ENCODE results near the gene JUN. TPM values are rescaled to one million over a fixed set of nuclear protein-coding genes. Genes with fewer than 3 reads are reported as not detected.
"Not testable (repeated sequence)": the region's sequence is repeated elsewhere in the genome, so short reads cannot be mapped to it uniquely, and the experiment has no call there.

The JUN gene
- polyA plus RNA-seq, 1 of the 3 experiments (the other 2 are of a cell fraction), result 66.5 TPM

DNA sequence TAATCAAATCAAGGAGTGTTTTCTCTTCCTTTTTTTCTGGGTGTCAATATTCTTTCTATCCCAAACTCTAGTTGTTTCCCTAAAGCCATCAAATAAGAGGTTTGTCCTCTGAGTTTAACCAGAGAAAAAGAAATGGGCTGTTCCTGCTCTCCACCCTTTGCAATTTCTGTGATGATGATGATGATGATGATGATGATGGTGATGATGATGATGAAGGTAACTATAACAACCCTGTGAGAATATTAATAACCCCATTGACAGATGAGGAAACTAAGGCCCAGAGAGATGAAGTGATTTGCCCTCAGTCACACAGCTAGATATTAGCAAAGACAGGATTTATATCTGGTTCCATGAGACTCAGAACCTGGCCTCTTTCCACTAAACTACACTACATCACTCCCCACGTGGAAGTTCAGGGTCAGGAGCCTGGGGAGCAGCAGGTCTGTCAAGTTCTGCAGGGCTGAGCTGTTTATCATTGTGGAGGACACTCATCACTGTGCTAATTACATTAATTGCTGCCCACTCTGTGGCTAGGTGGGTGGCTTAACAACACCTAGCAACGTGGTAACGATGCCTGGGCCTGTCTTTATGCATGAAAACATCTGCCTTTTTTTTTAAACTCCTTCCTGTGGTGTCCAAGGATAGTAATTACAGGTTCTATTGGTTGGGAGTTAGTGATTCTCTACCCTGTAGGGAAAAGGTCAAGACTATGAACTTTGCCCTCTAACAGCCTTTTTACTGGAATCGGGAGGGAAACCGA, 19.0 kb upstream of the JUN start:
- Histone ChIP-seq H3K4me2 (no peak overlapping the region), H3K9me3 (no peaks in the 10 kb centered on the region), H4K20me1 (ENCODE audit: insufficient read depth) (no peaks in the 10 kb centered on the region), H2AFZ (ENCODE audit: low read depth) (no peak overlapping the region), H3K27me3 (ENCODE audit: insufficient read depth) (no peaks in the 10 kb centered on the region), H3K4me3 (ENCODE audit: low read depth in 2 of 2, low read length in 1 of 2) (no peak overlapping the region), H3K36me3 (replicated peaks in 1 of 2; ENCODE audit: control insufficient read depth in 1 of 2, insufficient read depth in 2 of 2, low read length in 1 of 2) (no peaks in the 10 kb centered on the region), H3K4me1 (ENCODE audit: control insufficient read depth in 1 of 2, insufficient read depth in 2 of 2, low read depth in 1 of 2, low read length in 1 of 2) (no peaks in the 10 kb centered on the region), H3F3A (replicated peaks; ENCODE audit: insufficient read depth) (no peaks in the 10 kb centered on the region), H3K9me2 (no peaks in the 10 kb centered on the region), H3K9ac (no peak overlapping the region), H3K27ac (ENCODE audit: low read depth in 2 of 2, low read length in 1 of 2) (no peak overlapping the region), H3K79me2 (ENCODE audit: insufficient read depth) (no peaks in the 10 kb centered on the region)
- CTCF ChIA-PET, result no interaction called here
- DNase-seq, result no peak
- 90% methylated on average over 5 of the region's 5 CpGs for WGBS (ENCODE audit: low lambda C conversion rate)
- TF ChIP-seq SMC3 (IDR thresholded peaks at IDR 0.05; ENCODE audit: low read depth, low read length) (no peak), IRF3 (IDR thresholded peaks at IDR 0.05; ENCODE audit: low read depth, low read length) (no peak), POLR2AphosphoS5 (IDR thresholded peaks at IDR 0.05; ENCODE audit: low read depth, low read length) (no peak), FOSL2 (IDR thresholded peaks at IDR 0.05; ENCODE audit: borderline replicate concordance, low read depth) (no peak), NRF1 (IDR thresholded peaks at IDR 0.05; ENCODE audit: low read depth, low read length) (no peak), RXRA (IDR thresholded peaks at IDR 0.05; ENCODE audit: borderline replicate concordance, low read depth) (no peak)
- TF ChIP-seq, protein P1, sequence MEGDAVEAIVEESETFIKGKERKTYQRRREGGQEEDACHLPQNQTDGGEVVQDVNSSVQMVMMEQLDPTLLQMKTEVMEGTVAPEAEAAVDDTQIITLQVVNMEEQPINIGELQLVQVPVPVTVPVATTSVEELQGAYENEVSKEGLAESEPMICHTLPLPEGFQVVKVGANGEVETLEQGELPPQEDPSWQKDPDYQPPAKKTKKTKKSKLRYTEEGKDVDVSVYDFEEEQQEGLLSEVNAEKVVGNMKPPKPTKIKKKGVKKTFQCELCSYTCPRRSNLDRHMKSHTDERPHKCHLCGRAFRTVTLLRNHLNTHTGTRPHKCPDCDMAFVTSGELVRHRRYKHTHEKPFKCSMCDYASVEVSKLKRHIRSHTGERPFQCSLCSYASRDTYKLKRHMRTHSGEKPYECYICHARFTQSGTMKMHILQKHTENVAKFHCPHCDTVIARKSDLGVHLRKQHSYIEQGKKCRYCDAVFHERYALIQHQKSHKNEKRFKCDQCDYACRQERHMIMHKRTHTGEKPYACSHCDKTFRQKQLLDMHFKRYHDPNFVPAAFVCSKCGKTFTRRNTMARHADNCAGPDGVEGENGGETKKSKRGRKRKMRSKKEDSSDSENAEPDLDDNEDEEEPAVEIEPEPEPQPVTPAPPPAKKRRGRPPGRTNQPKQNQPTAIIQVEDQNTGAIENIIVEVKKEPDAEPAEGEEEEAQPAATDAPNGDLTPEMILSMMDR (IDR thresholded peaks at IDR 0.05), result no peak
- POLR2A ChIA-PET, result no interaction called here

GRCh38 chr1:58801286-58801685, 17.4 kb upstream of the JUN start:
- 94% methylated on average over 1 of the region's 1 CpG for WGBS (ENCODE audit: low lambda C conversion rate)
- POLR2A ChIA-PET; H3F3A ChIP-seq (replicated peaks; ENCODE audit: insufficient read depth); H3K4me3 ChIP-seq (ENCODE audit: low read depth in 2 of 2, low read length in 1 of 2); H4K20me1 ChIP-seq (ENCODE audit: insufficient read depth); H3K36me3 ChIP-seq (replicated peaks in 1 of 2; ENCODE audit: control insufficient read depth in 1 of 2, insufficient read depth in 2 of 2, low read length in 1 of 2); H3K9me3 ChIP-seq; H3K9ac ChIP-seq; H3K4me1 ChIP-seq (ENCODE audit: control insufficient read depth in 1 of 2, insufficient read depth in 2 of 2, low read depth in 1 of 2, low read length in 1 of 2); DNase-seq; H3K4me2 ChIP-seq; H3K27me3 ChIP-seq (ENCODE audit: insufficient read depth); H3K9me2 ChIP-seq; H2AFZ ChIP-seq (ENCODE audit: low read depth); H3K27ac ChIP-seq (ENCODE audit: low read depth in 2 of 2, low read length in 1 of 2); H3K79me2 ChIP-seq (ENCODE audit: insufficient read depth): not testable (repeated sequence)
- CTCF ChIA-PET, result interaction anchor here (0.8 kb wide), 1 partner anchor 16 kb away, joined by 5 read pairs; no protein-coding TSS in a partner anchor

GRCh38 chr1:58799650-58800049, 15.8 kb upstream of the JUN start:
- Histone ChIP-seq H3K27ac (ENCODE audit: low read depth in 2 of 2, low read length in 1 of 2) (no peak overlapping the region), H3K4me3 (ENCODE audit: low read depth in 2 of 2, low read length in 1 of 2) (no peak overlapping the region), H3K79me2 (ENCODE audit: insufficient read depth) (no peaks in the 10 kb centered on the region), H4K20me1 (ENCODE audit: insufficient read depth) (no peaks in the 10 kb centered on the region), H2AFZ (ENCODE audit: low read depth) (no peak overlapping the region), H3K36me3 (replicated peaks in 1 of 2; ENCODE audit: control insufficient read depth in 1 of 2, insufficient read depth in 2 of 2, low read length in 1 of 2) (no peaks in the 10 kb centered on the region), H3K9me2 (no peaks in the 10 kb centered on the region), H3K4me1 (ENCODE audit: control insufficient read depth in 1 of 2, insufficient read depth in 2 of 2, low read depth in 1 of 2, low read length in 1 of 2) (no peaks in the 10 kb centered on the region), H3K9me3 (no peaks in the 10 kb centered on the region), H3K4me2 (no peak overlapping the region), H3K9ac (no peak overlapping the region), H3K27me3 (ENCODE audit: insufficient read depth) (no peaks in the 10 kb centered on the region), H3F3A (replicated peaks; ENCODE audit: insufficient read depth) (no peaks in the 10 kb centered on the region)
- ChIA-PET CTCF (no interaction called here), POLR2A (no interaction called here)
- no peak for DNase-seq
- 94% methylated on average over 1 of the region's 1 CpG for WGBS (ENCODE audit: low lambda C conversion rate)
- TF ChIP-seq ELF1 (IDR thresholded peaks at IDR 0.05) (no peak), EZH2phosphoT487 (IDR thresholded peaks at IDR 0.05; ENCODE audit: borderline replicate concordance, low read depth) (no peak), RCOR1 (IDR thresholded peaks at IDR 0.05; ENCODE audit: low read length) (no peak), JUND (IDR thresholded peaks at IDR 0.05) (no peak), YY1 (IDR thresholded peaks at IDR 0.05; ENCODE audit: low read depth) (no peak), USF2 (IDR thresholded peaks at IDR 0.05; ENCODE audit: borderline replicate concordance, low read depth, low read length) (no peak), TAF1 (IDR thresholded peaks at IDR 0.05; ENCODE audit: borderline replicate concordance, low read depth, low read length) (no peak), RAD21 (IDR thresholded peaks at IDR 0.05; ENCODE audit: low read length) (no peak), POLR2AphosphoS5 (IDR thresholded peaks at IDR 0.05; ENCODE audit: low read depth, low read length) (no peak), MEF2A (IDR thresholded peaks at IDR 0.05; ENCODE audit: borderline replicate concordance, low read depth) (no peak)
- TF ChIP-seq, protein P1 (IDR thresholded peaks at IDR 0.05), result no peak

All from SK-N-SH (cell line).